H1 (cell line): ENCODE data around the gene ZNF451. TPM values are rescaled to one million over a fixed set of nuclear protein-coding genes. Genes with fewer than 3 reads are reported as not detected.

ENCODE experiments used
- CHD7 ChIP-seq: fragments of 300-600 bp; sonication (generic); IDR thresholded peaks from 2 replicates; pipeline ENCODE4 v1.7.1; 2012; ENCODE audit warnings: low read length, moderate library complexity, mild to moderate bottlenecking, inconsistent platforms; ENCODE audit not compliant: insufficient replicate concordance
- TAF1 ChIP-seq: IDR thresholded peaks from 2 replicates; pipeline ENCODE4 v1.6.1; 2011; ENCODE audit warnings: mild to moderate bottlenecking, low read depth, low read length
- polyA plus RNA-seq, 7 experiments: library from polyadenylated mRNA; depleted of rRNA in 3 of 7; stranded (reverse) in 5 of 7; unstranded in 2 of 7; fragments of >200 nt in 5 of 7; fragments of 200-250 nt in 2 of 7; gene quantifications; 1 replicate in 5 of 7; 2 replicates in 1 of 7; 4 replicates in 1 of 7; pipeline versions ENCODE4 v1.2.1 to v1.2.3, GENCODE V29; 2011 to 2013; ENCODE audit warnings: missing spikeins in 2 of 7, mixed read lengths in 2 of 7
- total RNA-seq: library from RNA; stranded (reverse); fragmentation: NEBNext Ultra II Directional; extraction: Animal tissue kit (Norgen Biotek cat#: 25700); gene quantifications from 2 replicates; pipeline ENCODE4 v1.2.1, GENCODE V29; 2021

Gene ZNF451
- total and polyA plus RNA-seq, 2 of the 8 experiments (the other 6 are each of a cell fraction or from before 2014, with no cell fraction given), result 10.7 to 56.8 TPM

GRCh38 chr6:57063847-57064246, 26.1 kb upstream of the ZNF451 start (continued):
- TF ChIP-seq CHD7 (no peak), TAF1 (no peak)
